Measurements from ENCODE around the gene DCX.

Gene DCX

GRCh38 chrX:111244235-111244750 is 167.7 kb downstream of the DCX start:
- TF ChIP-seq SIN3A (IDR thresholded peaks at IDR 0.05; ENCODE audit: borderline replicate concordance, insufficient read depth, low read length) (no peak), REST (IDR thresholded peaks at IDR 0.05; ENCODE audit: insufficient read depth in 1 of 2, low read depth in 2 of 2, low read length in 2 of 2) (no peak), TAF1 (IDR thresholded peaks at IDR 0.05; ENCODE audit: borderline replicate concordance, insufficient read depth, low read length) (no peak), FOXP2 (optimal IDR thresholded peaks at IDR 0.05; ENCODE audit: borderline replicate concordance, extremely low read depth, extremely low read length, insufficient read depth) (no peak), POLR2AphosphoS5 (IDR thresholded peaks at IDR 0.05; ENCODE audit: low read depth, low read length) (no peak)
